NT2/D1 (cell line): ENCODE measurements around the gene LY86.

Experiments
- YY1 ChIP-seq: IDR thresholded peaks from 2 replicates; pipeline ENCODE4 v1.6.1; 2011; ENCODE audit not compliant: insufficient read length, insufficient read depth
- ZNF274 ChIP-seq: IDR thresholded peaks from 2 replicates; pipeline ENCODE4 v1.6.1; 2011; ENCODE audit warnings: mild to moderate bottlenecking, low read depth, low read length

DNA sequence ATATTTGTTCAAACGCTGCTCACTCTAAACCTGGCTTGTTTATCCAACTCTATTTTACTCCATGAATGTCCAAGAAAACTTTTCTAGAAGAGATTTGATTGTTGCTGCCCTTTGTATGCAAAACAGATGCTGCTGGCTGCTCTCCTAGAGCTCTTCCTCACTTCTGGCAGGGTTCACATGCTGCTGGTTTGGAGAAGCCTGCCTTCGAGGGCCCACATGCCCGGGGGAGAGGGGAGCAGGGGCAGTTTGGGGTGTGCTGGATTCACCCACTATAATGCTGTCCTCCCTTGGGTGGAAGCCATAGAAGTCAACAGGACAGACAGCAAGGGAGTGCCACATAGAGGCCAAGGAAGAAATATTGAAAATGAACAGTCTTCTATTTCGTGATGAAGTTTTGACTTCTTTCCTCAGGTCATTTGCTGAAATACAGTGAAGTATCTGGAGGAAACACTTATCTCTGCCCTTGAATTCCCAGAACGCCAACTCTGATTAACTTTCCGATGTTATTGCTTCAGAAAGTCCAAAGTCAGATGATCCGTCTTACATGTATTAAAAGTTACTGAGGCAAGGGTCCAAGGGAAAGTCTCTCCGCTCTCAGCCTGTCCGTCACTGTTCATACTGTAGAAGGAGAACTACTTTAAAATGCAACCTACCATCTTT, 32.4 kb downstream of the LY86 start:
- no peak for TF ChIP-seq ZNF274
- TF ChIP-seq YY1: no peak
